Measurements from ENCODE around the gene RANBP17. TPM values are rescaled to one million over a fixed set of nuclear protein-coding genes. Genes with fewer than 3 reads are reported as not detected.
"Not testable (repeated sequence)": the region's sequence is repeated elsewhere in the genome, so short reads cannot be mapped to it uniquely, and the experiment has no call there.

Gene RANBP17
- total RNA-seq, 1 donor from 2014 or later, result not detected

- Mint-ChIP-seq H3K4me1 (ENCODE audit: low read depth) (no peaks in the 10 kb centered on the region), H3K27me3 (ENCODE audit: low read depth) (no peaks in the 10 kb centered on the region)
Measured at GRCh38 chr5:170880084-170880483, 18.3 kb downstream of the RANBP17 start.

GRCh38 chr5:170882345-170882744, 20.5 kb downstream of the RANBP17 start:
- intact Hi-C loops (cut with micrococcal nuclease), result no loop called here
- Mint-ChIP-seq H3K36me3 (ENCODE audit: low read depth) (no peaks in the 10 kb centered on the region), H3K27ac (no peak overlapping the region), H3K4me3 (ENCODE audit: low read depth) (no peak overlapping the region), H3K4me1 (ENCODE audit: low read depth) (no peaks in the 10 kb centered on the region), H3K27me3 (ENCODE audit: low read depth) (no peaks in the 10 kb centered on the region), H3K9me3 (no peaks in the 10 kb centered on the region)
- DNase-seq (ENCODE audit: low spot score), result no peak

More at GRCh38 chr5:170880084-170880483, 18.3 kb downstream of the RANBP17 start:
- Mint-ChIP-seq H3K4me3 (ENCODE audit: low read depth) (no peak overlapping the region), H3K9me3 (no peaks in the 10 kb centered on the region), H3K36me3 (ENCODE audit: low read depth) (no peaks in the 10 kb centered on the region), H3K27ac (no peak overlapping the region)
- intact Hi-C loops (cut with micrococcal nuclease), result no loop called here
- no peak for DNase-seq (ENCODE audit: low spot score)

- Mint-ChIP-seq H3K27me3 (ENCODE audit: low read depth) (no peaks in the 10 kb centered on the region), H3K9me3 (no peaks in the 10 kb centered on the region), H3K27ac (no peak overlapping the region), H3K36me3 (ENCODE audit: low read depth) (no peaks in the 10 kb centered on the region), H3K4me3 (ENCODE audit: low read depth) (no peak overlapping the region), H3K4me1 (ENCODE audit: low read depth) (no peaks in the 10 kb centered on the region)
- DNase-seq (ENCODE audit: low spot score), result no peak
- intact Hi-C loops (cut with micrococcal nuclease), result no loop called here
Measured at GRCh38 chr5:170885256-170885655, 23.4 kb downstream of the RANBP17 start.

GRCh38 chr5:170885809-170886208, 24.0 kb downstream of the RANBP17 start:
- Mint-ChIP-seq H3K27me3 (ENCODE audit: low read depth) (no peaks in the 10 kb centered on the region), H3K4me3 (ENCODE audit: low read depth) (no peak overlapping the region), H3K4me1 (ENCODE audit: low read depth) (no peaks in the 10 kb centered on the region), H3K36me3 (ENCODE audit: low read depth) (no peaks in the 10 kb centered on the region), H3K27ac (no peak overlapping the region), H3K9me3 (no peaks in the 10 kb centered on the region)
- no peak for DNase-seq (ENCODE audit: low spot score)
- intact Hi-C loops (cut with micrococcal nuclease), result no loop called here

GRCh38 chr5:170886210-170886894, 24.5 kb downstream of the RANBP17 start:
- intact Hi-C loops (cut with micrococcal nuclease), result no loop called here
- H3K4me3 Mint-ChIP-seq (ENCODE audit: low read depth), result no peak overlapping the region
- no peaks in the 10 kb centered on the region for H3K9me3 Mint-ChIP-seq
- no peaks in the 10 kb centered on the region for H3K4me1 Mint-ChIP-seq (ENCODE audit: low read depth)
- no peak overlapping the region for H3K27ac Mint-ChIP-seq
- no peaks in the 10 kb centered on the region for H3K27me3 Mint-ChIP-seq (ENCODE audit: low read depth)
- no peaks in the 10 kb centered on the region for H3K36me3 Mint-ChIP-seq (ENCODE audit: low read depth)
- no peak for DNase-seq (ENCODE audit: low spot score)

GRCh38 chr5:170892196-170892595, 30.4 kb downstream of the RANBP17 start:
- Mint-ChIP-seq H3K36me3 (ENCODE audit: low read depth) (no peaks in the 10 kb centered on the region), H3K4me1 (ENCODE audit: low read depth) (no peaks in the 10 kb centered on the region), H3K27me3 (ENCODE audit: low read depth) (no peaks in the 10 kb centered on the region), H3K4me3 (ENCODE audit: low read depth) (no peak overlapping the region), H3K27ac (no peak overlapping the region), H3K9me3 (no peaks in the 10 kb centered on the region)
- intact Hi-C loops (cut with micrococcal nuclease), result no loop called here
- DNase-seq (ENCODE audit: low spot score), result no peak

- H3K4me1 Mint-ChIP-seq (ENCODE audit: low read depth), result no peaks in the 10 kb centered on the region
Measured at GRCh38 chr5:170894665-170895064, 32.8 kb downstream of the RANBP17 start.

GRCh38 chr5:170896779-170897178, 35.0 kb downstream of the RANBP17 start:
- no peak overlapping the region for H3K27ac Mint-ChIP-seq
- H3K4me3 Mint-ChIP-seq (ENCODE audit: low read depth), result no peak overlapping the region
- no peaks in the 10 kb centered on the region for H3K27me3 Mint-ChIP-seq (ENCODE audit: low read depth)
- H3K9me3 Mint-ChIP-seq, result no peaks in the 10 kb centered on the region
- intact Hi-C loops (cut with micrococcal nuclease), result no loop called here
- no peaks in the 10 kb centered on the region for H3K4me1 Mint-ChIP-seq (ENCODE audit: low read depth)
- no peak for DNase-seq (ENCODE audit: low spot score)
- H3K36me3 Mint-ChIP-seq (ENCODE audit: low read depth), result no peaks in the 10 kb centered on the region

More at GRCh38 chr5:170894665-170895064, 32.8 kb downstream of the RANBP17 start:
- DNase-seq (ENCODE audit: low spot score), result no peak
- Mint-ChIP-seq H3K36me3 (ENCODE audit: low read depth) (no peaks in the 10 kb centered on the region), H3K9me3 (no peaks in the 10 kb centered on the region), H3K27me3 (ENCODE audit: low read depth) (no peaks in the 10 kb centered on the region), H3K4me3 (ENCODE audit: low read depth) (no peak overlapping the region), H3K27ac (no peak overlapping the region)
- intact Hi-C loops (cut with micrococcal nuclease), result no loop called here

GRCh38 chr5:170903075-170903474, 41.3 kb downstream of the RANBP17 start:
- H3K9me3 Mint-ChIP-seq, result no peaks in the 10 kb centered on the region
- no peaks in the 10 kb centered on the region for H3K4me1 Mint-ChIP-seq (ENCODE audit: low read depth)
- H3K4me3 Mint-ChIP-seq (ENCODE audit: low read depth), result no peak overlapping the region
- H3K27me3 Mint-ChIP-seq (ENCODE audit: low read depth), result no peaks in the 10 kb centered on the region
- H3K27ac Mint-ChIP-seq, result no peak overlapping the region
- no peak for DNase-seq (ENCODE audit: low spot score)
- H3K36me3 Mint-ChIP-seq (ENCODE audit: low read depth), result no peaks in the 10 kb centered on the region
- intact Hi-C loops (cut with micrococcal nuclease), result no loop called here

GRCh38 chr5:170907758-170908157, 45.9 kb downstream of the RANBP17 start:
- no peak for DNase-seq (ENCODE audit: low spot score)
- Mint-ChIP-seq H3K27me3 (ENCODE audit: low read depth) (no peaks in the 10 kb centered on the region), H3K9me3 (no peaks in the 10 kb centered on the region), H3K4me1 (ENCODE audit: low read depth) (no peaks in the 10 kb centered on the region), H3K4me3 (ENCODE audit: low read depth) (no peak overlapping the region), H3K36me3 (ENCODE audit: low read depth) (no peaks in the 10 kb centered on the region), H3K27ac (no peak overlapping the region)
- intact Hi-C loops (cut with micrococcal nuclease), result no loop called here

GRCh38 chr5:170913573-170913972, 51.8 kb downstream of the RANBP17 start:
- no peak for DNase-seq (ENCODE audit: low spot score)
- Mint-ChIP-seq H3K27me3 (ENCODE audit: low read depth) (no peaks in the 10 kb centered on the region), H3K36me3 (ENCODE audit: low read depth) (no peaks in the 10 kb centered on the region), H3K9me3 (no peaks in the 10 kb centered on the region), H3K4me1 (ENCODE audit: low read depth) (no peaks in the 10 kb centered on the region), H3K4me3 (ENCODE audit: low read depth) (no peak overlapping the region), H3K27ac (no peak overlapping the region)
- intact Hi-C loops (cut with micrococcal nuclease), result no loop called here

- no peak for DNase-seq (ENCODE audit: low spot score)
- Mint-ChIP-seq H3K27me3 (ENCODE audit: low read depth) (no peaks in the 10 kb centered on the region), H3K36me3 (ENCODE audit: low read depth) (no peaks in the 10 kb centered on the region), H3K9me3 (no peaks in the 10 kb centered on the region), H3K4me3 (ENCODE audit: low read depth) (no peak overlapping the region), H3K4me1 (ENCODE audit: low read depth) (no peaks in the 10 kb centered on the region), H3K27ac (no peak overlapping the region)
- intact Hi-C loops (cut with micrococcal nuclease), result no loop called here
Measured at GRCh38 chr5:170917113-170917512, 55.3 kb downstream of the RANBP17 start.

- Mint-ChIP-seq H3K36me3 (ENCODE audit: low read depth) (no peaks in the 10 kb centered on the region), H3K9me3 (no peaks in the 10 kb centered on the region), H3K27me3 (ENCODE audit: low read depth) (no peaks in the 10 kb centered on the region), H3K27ac (no peak overlapping the region), H3K4me3 (ENCODE audit: low read depth) (no peak overlapping the region), H3K4me1 (ENCODE audit: low read depth) (no peaks in the 10 kb centered on the region)
- intact Hi-C loops (cut with micrococcal nuclease), result no loop called here
- no peak for DNase-seq (ENCODE audit: low spot score)
Measured at GRCh38 chr5:170920196-170920595, 58.4 kb downstream of the RANBP17 start.

GRCh38 chr5:170922331-170922730, 60.5 kb downstream of the RANBP17 start:
- H3K27ac Mint-ChIP-seq; H3K36me3 Mint-ChIP-seq (ENCODE audit: low read depth); H3K9me3 Mint-ChIP-seq; H3K27me3 Mint-ChIP-seq (ENCODE audit: low read depth); DNase-seq (ENCODE audit: low spot score); H3K4me1 Mint-ChIP-seq (ENCODE audit: low read depth); intact Hi-C loops (cut with micrococcal nuclease); H3K4me3 Mint-ChIP-seq (ENCODE audit: low read depth): not testable (repeated sequence)

Measured in activated T-helper 2 cell treated with anti-CD3 and anti-CD28 coated beads, Interferon-gamma antibody, Interleukin-2, Interleukin-4, amounts not matched to agents 10 μg/mL and 5 μg/mL and 100 μg/mL, durations not matched to agents 14 hours and 24 hours and 36 hours (primary cell).